GM18867 (cell line): ENCODE measurements around the gene PDE4D.
"Not testable (repeated sequence)": the region's sequence is repeated elsewhere in the genome, so short reads cannot be mapped to it uniquely, and the experiment has no call there.

Experiments used
- ATAC-seq: cut with Tn5 transposase; IDR thresholded peaks from one replicate; pipeline ENCODE4 v1.9.1; 2021; ENCODE audit warnings: mild to moderate bottlenecking, moderate library complexity; ENCODE audit not compliant: unreplicated experiment

The PDE4D gene

DNA sequence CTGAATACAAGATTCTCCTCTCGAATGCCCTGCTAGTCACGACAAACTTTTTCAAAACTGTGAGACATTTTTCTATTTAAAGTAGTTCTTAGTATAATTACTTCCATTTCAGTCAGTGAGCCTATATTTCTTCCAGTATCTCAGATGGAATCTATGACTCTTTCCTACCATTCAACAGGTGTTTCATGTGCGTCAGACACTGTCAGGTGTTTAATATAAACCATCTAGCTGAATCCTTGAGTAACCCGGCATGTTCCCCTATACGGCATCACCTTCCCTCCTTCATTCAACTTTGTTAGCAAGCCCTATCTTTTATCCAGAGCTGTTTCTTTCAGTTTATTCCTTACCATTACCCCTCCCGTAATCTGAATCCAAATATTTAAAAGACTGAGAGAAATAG, 891.8 kb downstream of the PDE4D start:
- no peak for ATAC-seq

DNA sequence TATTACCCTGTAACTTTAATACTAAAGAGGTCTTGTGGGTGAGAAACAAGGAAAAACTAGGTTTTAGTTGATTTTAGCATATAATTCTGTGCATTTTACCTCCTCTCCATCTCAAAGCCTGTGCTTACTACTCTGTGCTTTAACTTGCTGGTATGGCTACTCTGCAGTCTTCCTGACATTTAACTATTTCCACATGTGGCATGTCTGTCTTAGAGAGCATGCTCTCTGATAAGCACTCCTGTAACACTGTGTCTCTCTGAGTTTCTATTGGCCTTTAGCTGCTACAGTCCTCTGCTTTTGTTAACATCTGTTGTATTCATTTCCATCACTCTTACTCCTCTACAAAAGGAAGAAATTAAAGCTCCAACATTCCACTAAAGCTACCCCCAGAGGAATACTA, 892.4 kb downstream of the PDE4D start:
- no peak for ATAC-seq

- no peak for ATAC-seq
Observed at GRCh38 chr5:59000211-59000610, 893.3 kb downstream of the PDE4D start.

DNA sequence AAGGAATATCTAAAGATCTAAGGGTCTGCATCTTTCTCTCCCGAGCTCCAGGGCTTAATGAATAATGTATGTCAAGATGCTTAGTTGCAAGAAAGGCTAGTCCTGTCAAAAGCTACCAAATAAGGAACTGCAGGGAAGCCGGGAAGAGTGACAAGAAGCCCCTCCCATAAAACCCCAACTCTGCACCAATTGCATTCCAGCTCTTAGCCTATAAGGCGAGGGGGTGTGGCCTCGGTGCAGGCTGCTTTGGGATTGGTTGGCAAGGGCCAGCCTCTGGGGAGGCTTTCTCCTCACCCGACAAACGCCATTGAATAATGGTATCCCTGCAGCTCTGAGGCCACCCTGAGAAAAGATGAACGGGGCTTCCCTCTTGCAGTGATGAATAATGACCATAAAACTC, 893.7 kb downstream of the PDE4D start:
- no peak for ATAC-seq

DNA sequence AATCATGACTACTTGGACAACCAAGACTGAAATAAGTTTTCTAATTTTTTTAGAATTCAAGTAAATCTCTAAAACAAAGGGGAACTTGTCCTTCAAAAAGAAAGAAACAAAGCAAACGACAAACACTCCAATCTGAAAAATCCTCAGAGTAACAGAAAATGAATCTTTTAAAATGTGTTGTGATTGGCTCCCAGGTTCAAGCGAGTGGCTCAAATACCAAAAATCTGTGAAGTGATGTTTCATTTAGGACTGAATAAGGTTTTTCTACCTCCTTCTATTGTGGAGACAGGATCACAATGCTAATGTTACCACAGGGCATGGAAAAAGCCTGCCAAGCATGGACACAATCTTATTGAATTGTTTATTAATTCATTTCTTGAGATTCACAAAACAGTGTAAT, 895.0 kb downstream of the PDE4D start:
- no peak for ATAC-seq

- not testable (repeated sequence) for ATAC-seq
Observed at GRCh38 chr5:58995779-58996178, 897.7 kb downstream of the PDE4D start.

GRCh38 chr5:58993461-58993860, 900.1 kb downstream of the PDE4D start:
- no peak for ATAC-seq

GRCh38 chr5:58988938-58989337, 904.6 kb downstream of the PDE4D start:
- ATAC-seq = no peak

DNA sequence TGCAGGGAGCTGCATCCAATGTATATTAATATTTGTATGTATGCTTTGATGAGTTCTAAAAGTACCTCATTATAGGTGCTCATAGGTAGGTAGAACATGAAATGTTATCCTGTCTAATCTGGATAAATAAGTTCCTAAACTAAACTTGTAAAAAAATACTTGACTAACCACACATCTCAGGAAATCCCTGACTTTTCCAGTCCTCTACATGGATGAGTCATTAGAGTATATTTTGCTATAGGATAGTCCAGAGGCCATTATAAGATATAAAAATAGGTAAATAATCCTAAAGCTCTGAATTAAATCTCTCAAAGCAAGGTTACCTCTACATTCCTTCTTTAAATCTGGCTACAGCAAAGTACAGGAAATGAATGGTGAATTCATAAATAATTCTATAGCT, 906.3 kb downstream of the PDE4D start:
- ATAC-seq = no peak

GRCh38 chr5:58986281-58986680, 907.2 kb downstream of the PDE4D start:
- no peak for ATAC-seq

DNA sequence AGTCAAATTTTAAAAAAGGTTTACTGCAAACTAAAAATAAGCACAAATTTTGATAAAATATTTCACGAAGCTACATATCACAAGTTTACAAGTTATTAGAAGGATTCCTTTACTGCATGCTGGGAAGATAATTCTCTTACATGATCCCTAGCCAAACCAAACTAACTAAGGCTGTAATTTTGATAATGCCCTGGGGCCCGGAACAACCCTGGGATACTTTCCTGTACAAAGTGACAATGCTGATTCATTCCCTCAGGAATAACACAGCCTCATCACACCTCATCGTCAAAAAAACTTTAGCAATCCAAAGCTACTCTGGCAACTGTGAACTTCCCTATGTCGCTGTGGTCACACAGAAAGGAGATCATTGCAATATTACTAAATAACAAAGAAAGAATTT, 907.8 kb downstream of the PDE4D start:
- ATAC-seq = no peak

DNA sequence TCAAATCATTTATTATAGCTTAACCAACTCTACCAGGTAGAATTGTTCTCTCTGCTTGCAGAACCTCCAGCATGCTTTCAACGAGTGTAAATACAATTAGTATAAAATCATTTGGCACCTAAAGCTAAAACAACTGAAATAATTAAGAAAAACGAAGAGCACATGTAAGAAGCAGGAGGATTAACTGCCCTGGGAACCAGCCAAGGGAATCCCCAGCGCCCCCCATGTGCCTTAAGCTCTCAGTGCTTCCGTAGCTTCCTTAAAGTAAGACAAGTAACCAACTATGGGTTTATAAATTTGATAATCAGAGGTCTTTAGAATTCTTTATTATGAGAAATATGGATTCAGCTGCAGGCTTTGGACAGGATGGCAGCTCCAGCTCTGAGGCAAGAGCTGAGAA, 908.2 kb downstream of the PDE4D start:
- ATAC-seq = no peak

- no peak for ATAC-seq
Observed at GRCh38 chr5:58983526-58984452, 909.7 kb downstream of the PDE4D start.

- no peak for ATAC-seq
Observed at GRCh38 chr5:58980890-58981289, 912.6 kb downstream of the PDE4D start.

DNA sequence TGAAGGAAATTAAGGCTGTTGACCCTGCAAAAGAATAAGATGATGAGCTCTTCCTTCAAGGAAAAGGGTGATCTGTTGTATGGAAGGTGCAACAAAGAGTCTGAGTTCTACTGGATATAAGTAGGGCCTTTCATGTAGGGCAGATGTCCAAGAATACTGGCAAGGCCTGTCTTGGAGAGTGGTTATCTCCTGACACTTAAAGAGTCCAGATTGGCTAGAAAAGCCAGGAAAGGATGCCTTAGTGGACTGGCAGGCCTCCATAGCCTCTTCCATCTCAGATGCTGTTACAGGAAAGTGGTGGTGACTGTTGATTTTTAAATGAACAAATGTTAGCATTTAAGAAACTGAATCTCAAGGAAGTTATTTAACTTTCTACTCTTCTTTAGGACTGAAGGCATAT, 914.4 kb downstream of the PDE4D start:
- ATAC-seq = no peak

DNA sequence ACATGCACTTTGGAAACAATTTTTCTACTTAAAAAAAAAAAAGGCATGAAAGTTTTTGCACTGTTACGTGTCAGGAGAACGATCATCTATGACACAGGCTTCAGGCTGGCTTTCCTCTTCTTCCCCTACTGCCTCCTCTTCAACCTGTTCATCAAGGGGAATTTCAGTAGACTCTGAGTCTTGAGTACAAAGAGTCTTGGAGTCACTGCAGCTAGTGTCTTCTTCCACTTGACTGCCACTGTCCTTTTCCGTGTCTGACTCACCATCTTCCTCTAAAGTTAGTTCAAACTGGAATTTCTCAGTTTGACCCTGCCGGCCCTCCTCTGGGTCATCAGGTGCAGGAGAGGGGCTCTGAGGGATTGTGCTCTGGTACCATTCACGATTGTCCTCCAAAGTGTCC, 918.9 kb downstream of the PDE4D start:
- no peak for ATAC-seq

DNA sequence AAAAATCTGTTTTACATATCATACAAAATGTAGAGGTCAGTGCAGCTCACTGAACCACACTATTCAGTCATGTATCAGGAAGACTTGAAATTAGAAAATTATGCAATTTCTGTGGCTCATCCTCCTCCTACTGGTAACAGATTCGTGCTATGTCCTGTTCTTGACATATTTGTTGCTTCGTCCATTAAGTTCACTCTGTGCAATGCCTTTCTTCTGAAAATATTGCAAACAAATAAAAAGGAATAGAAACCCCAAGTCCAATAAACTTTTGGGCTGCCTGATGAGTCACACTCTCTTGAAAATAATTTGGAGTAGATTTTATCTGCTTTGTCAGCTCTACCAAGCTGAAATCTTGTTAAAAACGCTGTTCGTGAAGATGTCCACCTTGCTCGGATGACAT, 919.4 kb downstream of the PDE4D start:
- ATAC-seq = no peak

DNA sequence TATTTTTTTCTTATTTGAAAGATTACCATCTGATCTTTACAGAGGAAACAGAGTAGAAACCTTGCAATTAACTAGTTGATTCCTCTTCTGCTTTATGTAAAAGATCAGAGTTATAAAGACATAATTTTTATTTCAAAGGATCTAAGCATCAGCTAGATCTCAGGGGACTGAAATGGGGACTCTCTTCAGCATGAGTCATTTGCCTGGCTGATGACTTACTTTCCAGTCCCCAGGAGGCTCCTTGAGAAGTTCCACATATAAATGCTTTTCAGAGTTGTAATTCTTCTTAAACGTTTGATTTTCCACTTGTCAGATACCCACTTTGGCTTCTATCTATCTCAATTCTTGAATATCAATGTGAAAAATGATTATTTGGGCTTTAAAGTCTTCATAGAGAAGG, 921.2 kb downstream of the PDE4D start:
- ATAC-seq = no peak

GRCh38 chr5:58970766-58971165, 922.8 kb downstream of the PDE4D start:
- ATAC-seq = no peak

DNA sequence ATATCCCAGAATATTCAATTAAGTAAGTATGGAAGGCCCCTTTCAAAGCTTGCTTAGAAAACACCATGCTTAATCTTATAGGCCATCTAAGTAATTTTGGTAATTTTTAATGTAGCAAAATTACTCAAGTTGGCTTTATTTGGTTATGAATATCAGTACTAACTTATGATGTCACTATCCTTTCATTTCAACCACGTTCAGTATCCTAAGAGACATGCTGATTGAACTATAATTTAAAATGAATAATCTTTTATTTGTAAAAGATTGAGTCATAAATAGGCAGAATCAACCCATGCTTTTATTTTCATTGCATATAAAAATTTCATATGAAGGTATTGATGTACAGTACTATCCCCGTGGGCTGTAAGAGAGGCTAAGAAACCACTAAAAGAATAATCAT, 923.7 kb downstream of the PDE4D start:
- no peak for ATAC-seq

GRCh38 chr5:58969253-58969652, 924.3 kb downstream of the PDE4D start:
- no peak for ATAC-seq

DNA sequence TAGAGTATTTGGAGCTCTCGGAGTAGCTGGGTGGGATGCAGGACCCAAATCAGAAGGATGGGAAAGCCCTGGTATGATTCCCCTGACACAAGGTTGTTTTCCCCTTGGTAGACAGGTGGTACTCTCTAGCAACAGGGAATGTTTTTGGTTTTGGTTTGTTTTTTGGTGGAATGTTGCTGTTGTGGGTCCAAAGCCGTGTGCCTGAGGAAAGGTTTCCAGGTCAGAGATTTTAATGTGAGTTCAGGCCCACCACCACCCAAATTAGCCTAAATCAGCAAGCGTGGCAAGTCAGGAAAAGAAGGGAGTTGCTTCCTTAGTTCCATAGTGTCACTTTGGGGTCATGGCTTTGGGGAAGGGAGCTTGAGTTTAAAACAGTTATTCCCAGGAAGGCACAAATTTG, 925.2 kb downstream of the PDE4D start:
- no peak for ATAC-seq
